ENCODE measurements around the gene ATP2B2. TPM values are rescaled to one million over a fixed set of nuclear protein-coding genes. Genes with fewer than 3 reads are reported as not detected.

Gene ATP2B2
- total RNA-seq, 1 donor from 2014 or later: not detected

- Histone ChIP-seq H3K9me3 (replicated peaks) (no peaks in the 10 kb centered on the region), H3K36me3 (peaks cover 93% of the 10 kb centered on the region), H3K4me3 (no peak overlapping the region), H3K27me3 (ENCODE audit: low read depth) (no peaks in the 10 kb centered on the region), H3K27ac (replicated peaks) (no peak overlapping the region), H3K4me1 (peaks cover 16% of the 10 kb centered on the region)
- intact Hi-C loops (cut with micrococcal nuclease): no loop called here
- no peak for DNase-seq
- no peak for TF ChIP-seq CTCF (IDR thresholded peaks at IDR 0.05; ENCODE audit: borderline replicate concordance)
Observed at GRCh38 chr3:10305331-10305902, 200.0 kb downstream of the ATP2B2 start.

DNA sequence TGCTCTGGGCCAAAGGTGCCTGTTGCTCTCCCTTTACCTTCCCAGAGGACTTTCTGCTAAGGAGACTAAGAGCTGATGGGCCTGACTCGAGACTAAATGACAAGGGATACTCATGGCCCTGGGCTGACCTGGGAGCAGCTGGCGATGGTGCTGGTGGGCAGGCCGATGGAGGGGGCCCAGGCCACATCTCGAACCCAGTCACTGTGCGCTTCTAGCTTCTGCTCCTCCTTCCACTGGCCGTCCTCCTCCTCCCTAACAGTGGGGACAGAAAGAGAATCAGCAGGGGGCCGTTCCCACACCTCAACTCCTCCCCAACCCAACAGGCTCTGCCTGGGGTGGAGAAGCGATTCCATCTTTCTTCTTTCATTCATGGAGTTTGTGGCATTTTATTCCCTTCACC is 200.5 kb downstream of the ATP2B2 start:
- H3K4me1 ChIP-seq: peaks cover 12% of the 10 kb centered on the region
- no peak overlapping the region for H3K27ac ChIP-seq (replicated peaks)
- H3K27me3 ChIP-seq (ENCODE audit: low read depth): no peaks in the 10 kb centered on the region
- H3K36me3 ChIP-seq: peaks cover 93% of the 10 kb centered on the region
- H3K9me3 ChIP-seq (replicated peaks): no peaks in the 10 kb centered on the region
- TF ChIP-seq CTCF (IDR thresholded peaks at IDR 0.05; ENCODE audit: borderline replicate concordance): no peak
- intact Hi-C loops (cut with micrococcal nuclease): no loop called here
- DNase-seq: no peak
- no peak overlapping the region for H3K4me3 ChIP-seq

DNA sequence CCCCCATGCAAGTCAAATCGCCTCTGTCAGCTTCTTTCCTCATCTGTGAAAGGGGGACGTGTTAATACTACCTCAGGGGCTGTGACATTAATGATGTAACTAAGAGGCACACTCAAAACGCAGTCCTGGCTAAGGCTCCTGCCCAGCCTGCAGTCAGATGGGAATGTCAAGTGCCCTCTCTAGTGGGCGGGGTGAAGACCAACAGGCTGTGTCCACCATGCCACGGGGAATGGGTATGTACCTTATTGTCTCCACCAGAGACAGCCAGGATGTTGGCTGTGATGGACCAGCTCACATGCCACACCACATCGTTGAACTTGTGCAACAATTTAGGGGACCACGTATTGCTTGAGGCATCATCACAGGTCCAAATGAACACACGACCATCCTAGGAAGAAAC is 201.6 kb downstream of the ATP2B2 start:
- H3K4me1 ChIP-seq: peaks cover 5% of the 10 kb centered on the region
- H3K4me3 ChIP-seq: no peak overlapping the region
- intact Hi-C loops (cut with micrococcal nuclease): no loop called here
- H3K27ac ChIP-seq (replicated peaks): no peak overlapping the region
- DNase-seq: no peak
- TF ChIP-seq CTCF (IDR thresholded peaks at IDR 0.05; ENCODE audit: borderline replicate concordance): no peak
- H3K9me3 ChIP-seq (replicated peaks): no peaks in the 10 kb centered on the region
- peaks cover 93% of the 10 kb centered on the region for H3K36me3 ChIP-seq
- H3K27me3 ChIP-seq (ENCODE audit: low read depth): no peaks in the 10 kb centered on the region

- no peak for DNase-seq
- TF ChIP-seq CTCF (IDR thresholded peaks at IDR 0.05; ENCODE audit: borderline replicate concordance): no peak
- intact Hi-C loops (cut with micrococcal nuclease): no loop called here
- H3K9me3 ChIP-seq (replicated peaks): no peaks in the 10 kb centered on the region
- peaks cover 4% of the 10 kb centered on the region for H3K4me1 ChIP-seq
- no peaks in the 10 kb centered on the region for H3K27me3 ChIP-seq (ENCODE audit: low read depth)
- no peak overlapping the region for H3K4me3 ChIP-seq
- H3K36me3 ChIP-seq: peaks cover 94% of the 10 kb centered on the region
- no peak overlapping the region for H3K27ac ChIP-seq (replicated peaks)
Observed at GRCh38 chr3:10303105-10303504, 202.3 kb downstream of the ATP2B2 start.

GRCh38 chr3:10300087-10300486 is 205.3 kb downstream of the ATP2B2 start:
- Histone ChIP-seq H3K27ac (replicated peaks) (no peak overlapping the region), H3K36me3 (peaks cover 81% of the 10 kb centered on the region), H3K4me1 (peaks cover 4% of the 10 kb centered on the region), H3K4me3 (no peak overlapping the region), H3K9me3 (replicated peaks) (no peaks in the 10 kb centered on the region), H3K27me3 (ENCODE audit: low read depth) (no peaks in the 10 kb centered on the region)
- DNase-seq: no peak
- intact Hi-C loops (cut with micrococcal nuclease): no loop called here
- no peak for TF ChIP-seq CTCF (IDR thresholded peaks at IDR 0.05; ENCODE audit: borderline replicate concordance)
